ENCODE data around the gene ZBTB46.
"Not testable (repeated sequence)": the region's sequence is repeated elsewhere in the genome, so short reads cannot be mapped to it uniquely, and the experiment has no call there.

Gene ZBTB46

GRCh38 chr20:63830841-63831588 lies at the start of gene ZBTB46:
Gene ZBTB46 (minus strand): TSS chr20:63831264. CDS start chr20:63790757, 40,507 bp downstream.
- DNase-seq = peak; percentile 70

- no peak for DNase-seq
These were observed 48.0 kb upstream of the ZBTB46 start for GRCh38 chr20:63878899-63879663.

GRCh38 chr20:63877755-63878470 lies 46.8 kb upstream of the ZBTB46 start:
- DNase-seq = no peak

DNA sequence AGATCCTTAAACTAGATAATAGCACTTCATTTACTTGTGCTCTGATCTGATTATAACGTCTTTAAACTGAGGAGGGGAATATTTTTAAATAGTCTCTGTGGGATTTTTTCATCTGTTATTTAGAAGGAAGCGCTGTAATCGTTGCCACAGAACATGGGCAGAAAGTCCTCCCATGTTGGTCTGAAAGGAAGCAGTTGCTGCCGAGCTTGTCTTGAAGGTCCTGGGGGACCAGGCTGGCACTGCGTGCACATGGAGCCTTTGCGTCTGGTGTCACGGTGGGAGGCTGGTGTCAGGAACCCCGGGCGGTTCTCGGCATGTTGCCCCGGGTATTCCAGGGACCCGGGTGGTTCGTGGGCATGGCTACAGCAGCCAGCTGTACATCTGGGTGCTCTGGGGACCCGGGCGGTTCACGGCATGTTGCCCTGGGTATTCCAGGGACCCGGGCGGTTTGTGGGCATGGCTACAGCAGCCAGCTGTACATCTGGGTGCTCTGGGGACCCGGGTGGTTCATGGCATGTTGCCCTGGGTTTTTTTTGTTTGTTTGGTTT lies 45.5 kb upstream of the ZBTB46 start:
- DNase-seq = no peak

DNA sequence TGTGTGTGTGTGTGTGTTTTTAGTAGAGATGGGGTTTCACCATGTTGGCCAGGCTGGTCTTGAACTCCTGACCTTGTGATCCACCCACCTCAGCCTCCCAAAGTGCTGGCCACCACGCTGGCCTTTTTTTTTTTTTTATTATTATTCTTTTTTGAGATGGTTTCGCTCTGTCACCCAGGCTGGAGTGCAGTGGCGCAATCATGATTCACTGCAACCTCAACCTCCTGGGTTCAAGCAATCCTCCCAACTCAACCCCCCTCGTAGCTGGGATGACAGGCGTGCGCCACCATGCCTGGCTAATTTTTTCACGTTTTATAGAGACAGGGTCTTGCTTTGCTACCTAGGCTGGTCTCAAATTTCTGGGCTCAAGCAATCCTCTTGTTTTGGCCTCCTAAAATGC lies 43.2 kb upstream of the ZBTB46 start:
- not testable (repeated sequence) for DNase-seq

- peak; percentile 77 for DNase-seq
These were observed 42.5 kb upstream of the ZBTB46 start for GRCh38 chr20:63873477-63873971.

GRCh38 chr20:63868264-63868663 lies 37.2 kb upstream of the ZBTB46 start:
- DNase-seq = no peak

DNA sequence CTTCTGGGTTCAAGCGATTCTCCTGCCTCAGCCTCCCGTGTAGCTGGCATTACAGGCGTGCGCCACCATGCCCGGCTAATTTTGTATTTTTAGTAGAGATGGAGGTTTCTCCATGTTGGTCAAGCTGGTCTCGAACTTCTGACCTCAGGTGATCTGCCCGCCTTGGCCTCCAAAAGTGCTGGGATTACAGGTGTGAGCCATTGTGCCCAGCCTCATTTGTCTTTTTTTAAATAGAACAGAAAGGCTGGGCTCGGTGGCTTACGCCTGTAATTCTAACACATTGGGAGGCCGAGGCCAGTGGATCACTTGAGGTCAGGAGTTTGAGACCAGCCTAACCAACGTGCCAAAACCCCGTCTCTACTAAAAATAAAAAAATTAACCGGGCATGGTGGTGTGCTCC lies 36.0 kb upstream of the ZBTB46 start:
- not testable (repeated sequence) for DNase-seq

- peak; percentile 99 for DNase-seq
These were observed 34.0 kb upstream of the ZBTB46 start, which contains the start of gene TPD52L2 for GRCh38 chr20:63864978-63865640. Gene TPD52L2 (plus strand): TSS chr20:63865270. CDS start chr20:63865366, 96 bp downstream.

DNA sequence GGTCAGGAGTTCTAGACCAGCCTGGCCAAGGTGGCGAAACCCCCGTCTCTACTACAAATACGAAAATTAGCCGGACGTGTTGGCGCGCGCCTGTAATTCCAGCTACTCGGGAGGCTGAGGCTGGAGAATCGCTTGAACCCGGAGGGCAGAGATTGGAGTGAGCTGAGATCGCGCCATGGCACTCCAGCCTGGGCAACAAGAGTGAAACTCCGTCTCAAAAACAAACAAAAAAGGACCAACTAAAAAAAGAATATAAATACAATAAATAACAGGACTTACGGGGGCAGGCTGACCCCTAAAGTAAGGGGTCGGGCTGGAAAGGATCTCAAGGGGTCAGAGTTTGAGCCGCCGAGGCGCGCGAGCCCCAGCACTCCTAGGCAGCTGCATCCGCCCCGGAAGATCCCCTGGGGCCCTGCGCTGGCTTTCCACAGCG lies 33.5 kb upstream of the ZBTB46 start:
- DNase-seq = no peak

DNA sequence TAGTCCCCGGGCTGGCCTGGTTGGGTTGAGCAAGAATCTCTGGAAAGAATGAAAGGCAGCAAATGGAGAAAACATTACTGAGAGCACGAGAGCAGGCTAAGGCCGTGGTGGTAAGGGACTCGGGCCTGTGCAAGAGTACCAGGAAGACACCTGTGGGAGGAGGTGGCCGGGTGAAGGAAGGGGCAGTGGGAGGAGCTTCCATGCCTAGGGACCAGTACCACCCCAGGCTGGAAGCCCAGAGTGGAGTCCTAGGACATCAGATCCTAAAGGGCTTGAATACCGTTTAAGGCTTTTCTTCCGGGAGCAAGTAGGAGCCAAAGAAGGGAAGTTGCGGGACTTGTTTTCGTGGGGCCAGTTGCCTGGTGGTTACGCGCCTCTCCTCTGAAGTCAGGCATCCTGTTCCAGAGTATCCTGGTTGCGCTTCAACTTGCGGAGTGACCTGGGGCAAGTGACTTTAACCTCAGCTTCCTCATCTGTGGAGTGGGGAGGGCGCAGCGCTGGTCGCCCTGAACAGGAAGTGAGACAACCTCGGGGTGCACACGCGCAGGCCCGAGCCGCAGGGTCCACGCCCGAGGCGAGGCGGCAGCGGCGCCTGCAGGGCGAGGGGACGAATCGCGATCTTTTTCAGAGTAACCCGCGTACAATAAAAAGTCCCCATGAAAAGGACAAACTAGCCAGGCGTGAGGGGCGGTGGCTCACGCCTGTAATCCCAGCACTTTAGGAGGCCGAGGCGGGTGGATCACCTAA lies 32.9 kb upstream of the ZBTB46 start:
- DNase-seq = peak; percentile 92

DNA sequence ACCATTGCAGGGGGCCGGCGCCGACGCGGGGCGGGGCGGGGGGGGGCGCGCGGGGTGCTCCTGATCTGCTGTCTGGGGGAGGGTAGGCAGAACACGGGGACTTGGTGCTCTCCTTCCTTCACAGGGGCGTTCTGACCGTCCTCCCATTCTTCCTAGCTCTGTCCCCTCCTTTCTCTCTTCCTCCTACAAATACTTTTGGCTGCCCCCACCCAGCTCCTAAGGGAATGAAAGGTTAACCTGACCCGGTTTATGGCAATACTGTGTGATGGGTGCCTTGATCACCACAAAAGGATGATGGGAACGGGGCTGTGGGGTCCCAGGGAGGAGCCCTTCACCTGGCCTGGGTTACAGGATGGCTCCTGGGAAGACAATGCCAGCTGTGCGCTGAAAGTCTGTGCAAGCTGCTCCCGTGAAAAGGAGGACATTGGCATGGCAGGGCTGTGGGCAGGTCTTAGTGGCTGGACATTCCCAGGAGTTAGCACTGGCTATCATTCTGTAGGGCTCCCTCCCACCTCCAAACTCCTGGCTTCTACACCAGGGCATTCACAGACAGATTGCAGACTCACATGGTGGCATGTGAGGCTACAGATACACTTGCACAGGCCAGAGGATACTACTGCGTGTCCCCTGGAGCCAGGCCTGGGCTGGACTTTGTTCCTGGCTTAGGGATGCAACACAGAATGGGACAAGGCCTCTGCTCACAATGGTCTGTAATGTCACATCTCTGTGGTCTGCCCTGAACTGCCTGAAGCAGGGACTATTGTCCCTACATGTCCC lies 32.1 kb upstream of the ZBTB46 start:
- no peak for DNase-seq

GRCh38 chr20:63861981-63862901 lies 31.2 kb upstream of the ZBTB46 start:
- no peak for DNase-seq

DNA sequence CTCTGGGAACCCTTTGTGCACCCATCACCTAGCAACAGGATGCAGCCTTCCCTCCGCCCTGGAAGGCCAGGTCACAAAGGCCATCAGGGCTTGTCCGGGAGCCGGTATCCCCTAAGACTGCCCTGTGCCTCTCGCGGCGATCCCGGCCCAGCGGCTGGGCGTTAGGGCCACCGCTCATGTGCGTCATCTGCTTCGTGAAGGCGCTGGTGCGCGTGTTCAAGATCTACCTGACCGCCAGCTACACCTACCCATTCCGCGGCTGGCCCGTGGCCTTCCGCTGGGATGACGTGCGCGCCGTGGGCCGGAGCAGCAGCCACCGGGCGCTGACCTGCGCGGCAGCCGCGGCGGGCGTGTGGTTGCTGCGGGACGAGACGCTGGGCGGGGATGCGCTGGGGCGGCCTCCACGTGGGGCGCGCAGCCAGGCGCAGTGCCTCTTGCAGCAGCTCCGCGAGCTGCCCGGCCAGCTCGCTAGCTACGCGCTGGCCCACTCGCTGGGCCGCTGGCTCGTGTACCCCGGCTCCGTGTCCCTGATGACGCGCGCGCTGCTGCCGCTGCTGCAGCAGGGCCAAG lies 30.4 kb upstream of the ZBTB46 start, which contains the start of gene ABHD16B:
Gene ABHD16B (plus strand): TSS at position 134 of the 570 bp plus-strand sequence. CDS start 43 bp downstream, at position 177.
- DNase-seq = no peak

GRCh38 chr20:63860325-63861051 lies 29.4 kb upstream of the ZBTB46 start:
- DNase-seq = no peak

GRCh38 chr20:63859166-63859699 lies 28.2 kb upstream of the ZBTB46 start:
- DNase-seq = no peak

- DNase-seq = no peak
These were observed 27.5 kb upstream of the ZBTB46 start for GRCh38 chr20:63858393-63859165.

All from activated effector memory CD4-positive, alpha-beta T cell treated with anti-CD3 and anti-CD28 coated beads, Interleukin-2, amount 50 U/mL, for 16 hours (primary cell).